Stimulated activated CD4-positive, alpha-beta T cell treated with anti-CD3 and anti-CD28 coated beads, Interleukin-15, amount 100 ng/mL, for 48 hours (primary cell): ENCODE measurements around the gene RUNX1.

Source experiments
- DNase-seq, 2 donors: peaks; one replicate each; pipeline ENCODE4 v3.0.0-alpha.2; 2020; ENCODE audit warnings: low read depth in 2 of 2

RUNX1 gene

GRCh38 chr21:34900376-34900775 lies 148.7 kb downstream of the RUNX1 start:
- no peak for DNase-seq

- DNase-seq: no peak
Measured at GRCh38 chr21:34899760-34900159, 149.3 kb downstream of the RUNX1 start.

GRCh38 chr21:34899302-34899701 lies 149.8 kb downstream of the RUNX1 start:
- no peak for DNase-seq

DNA sequence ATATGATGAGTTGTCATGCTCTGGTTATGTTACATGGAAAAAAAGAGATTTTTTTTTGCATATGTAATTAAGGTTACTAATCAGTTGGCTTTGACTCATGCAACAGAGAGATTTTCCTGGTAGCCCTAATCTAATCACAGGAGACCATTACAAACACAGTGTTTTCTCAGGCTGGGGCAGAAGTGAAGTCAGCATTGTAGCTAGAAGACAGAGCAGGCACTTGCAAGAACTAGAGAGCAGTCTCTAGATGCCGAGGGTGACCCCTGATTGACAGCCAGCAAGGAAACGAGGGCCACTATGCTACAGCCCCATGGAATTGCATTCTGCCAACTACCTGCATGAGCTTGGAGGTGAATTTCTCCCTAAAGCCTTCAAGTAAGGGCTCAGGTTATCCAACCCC lies 151.3 kb downstream of the RUNX1 start:
- no peak for DNase-seq

DNA sequence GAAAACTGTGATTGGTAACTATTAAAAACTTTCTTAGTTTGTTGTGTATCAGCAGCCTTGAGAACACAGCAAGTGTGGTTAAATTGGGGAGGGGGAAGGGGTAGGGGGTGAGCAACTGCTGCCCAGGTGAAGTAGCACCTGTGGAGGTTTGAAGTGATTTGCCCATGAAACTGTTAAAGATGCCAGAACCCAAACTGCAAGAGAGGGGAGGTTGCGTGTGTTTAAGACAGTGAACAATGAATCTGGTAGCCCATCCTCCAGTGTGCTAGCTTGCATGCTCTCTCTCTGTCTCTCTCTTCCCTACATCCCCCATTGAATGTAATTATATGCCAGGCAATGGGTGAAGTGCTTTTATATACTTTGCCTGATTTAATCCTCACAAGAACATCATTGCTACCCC lies 154.7 kb downstream of the RUNX1 start:
- DNase-seq: no peak

- DNase-seq: no peak
Measured at GRCh38 chr21:34892209-34892608, 156.9 kb downstream of the RUNX1 start.

DNA sequence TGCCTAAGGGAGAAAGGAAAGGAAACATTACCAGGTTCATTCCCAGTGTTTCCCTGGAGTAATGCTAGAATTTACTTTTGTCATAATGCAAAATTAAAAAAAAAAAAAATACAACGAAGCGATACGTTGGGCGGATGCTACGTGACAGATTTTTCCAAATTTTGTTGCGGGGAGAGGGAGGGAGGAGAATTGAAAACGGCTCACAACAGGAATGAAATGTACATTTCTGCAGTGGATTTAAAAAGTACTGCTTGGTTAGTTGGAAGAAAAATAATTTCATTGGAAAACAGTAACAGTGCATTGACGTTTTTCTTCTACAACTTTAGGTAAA lies 157.5 kb downstream of the RUNX1 start:
- no peak for DNase-seq

GRCh38 chr21:34890724-34891612 lies 158.1 kb downstream of the RUNX1 start:
- DNase-seq: no peak

- no peak for DNase-seq
Measured at GRCh38 chr21:34890470-34890723, 158.7 kb downstream of the RUNX1 start.

GRCh38 chr21:34889676-34890469 lies 159.2 kb downstream of the RUNX1 start:
- peak; percentile 72 to 74 for DNase-seq

DNA sequence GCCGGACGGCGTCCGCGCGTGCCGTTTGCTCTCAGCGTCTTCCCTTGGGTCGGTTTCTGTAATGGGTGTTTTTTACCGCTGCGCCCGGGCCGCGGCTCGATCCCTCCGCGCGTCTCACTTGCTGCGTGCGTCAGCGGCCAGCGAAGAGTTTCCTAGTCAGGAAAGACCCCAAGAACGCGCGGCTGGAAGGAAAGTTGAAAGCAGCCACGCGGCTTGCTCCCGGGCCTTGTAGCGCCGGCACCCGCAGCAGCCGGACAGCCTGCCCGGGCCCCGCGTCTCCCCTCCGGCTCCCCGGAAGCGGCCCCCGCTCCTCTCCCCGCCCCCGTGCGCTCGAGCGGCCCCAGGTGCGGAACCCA lies 159.8 kb downstream of the RUNX1 start:
- DNase-seq: peak in 1 of 2 donors; percentile 40

DNA sequence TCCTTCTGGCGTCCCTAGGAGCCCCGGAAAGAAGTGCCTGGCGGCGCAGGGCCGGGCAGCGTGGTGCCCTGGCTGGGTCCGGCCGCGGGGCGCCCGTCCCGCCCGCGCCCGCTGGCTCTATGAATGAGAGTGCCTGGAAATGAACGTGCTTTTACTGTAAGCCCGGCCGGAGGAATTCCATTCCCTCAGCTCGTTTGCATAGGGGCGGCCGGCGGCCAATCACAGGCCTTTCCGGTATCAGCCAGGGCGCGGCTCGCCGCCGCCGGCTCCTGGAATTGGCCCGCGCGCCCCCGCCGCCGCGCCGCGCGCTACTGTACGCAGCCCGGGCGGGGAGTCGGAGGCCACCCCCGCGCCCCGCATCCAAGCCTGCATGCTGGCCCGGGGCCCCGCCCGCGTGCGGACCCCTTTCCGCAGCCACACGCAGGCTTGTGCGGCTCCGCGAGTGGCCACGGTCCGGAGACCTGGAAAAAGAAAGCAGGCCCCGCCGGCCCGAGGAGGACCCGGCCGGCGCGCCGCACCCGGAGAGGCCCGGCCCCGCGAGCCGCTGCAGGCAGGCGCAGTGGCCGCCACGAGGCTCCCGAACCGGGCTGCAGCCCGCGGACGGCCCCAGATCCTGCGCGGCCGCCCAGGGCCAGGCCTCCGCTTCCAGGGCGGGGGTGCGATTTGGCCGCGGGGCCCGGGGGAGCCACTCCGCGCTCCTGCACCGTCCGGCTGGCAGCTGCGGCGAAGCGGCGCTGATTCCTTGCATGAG lies 160.4 kb downstream of the RUNX1 start:
- peak; percentile 76 to 78 for DNase-seq

GRCh38 chr21:34887725-34888568 lies 161.2 kb downstream of the RUNX1 start:
- peak; percentile 90 for DNase-seq

- no peak for DNase-seq
Measured at GRCh38 chr21:34887105-34887442, 162.0 kb downstream of the RUNX1 start.

DNA sequence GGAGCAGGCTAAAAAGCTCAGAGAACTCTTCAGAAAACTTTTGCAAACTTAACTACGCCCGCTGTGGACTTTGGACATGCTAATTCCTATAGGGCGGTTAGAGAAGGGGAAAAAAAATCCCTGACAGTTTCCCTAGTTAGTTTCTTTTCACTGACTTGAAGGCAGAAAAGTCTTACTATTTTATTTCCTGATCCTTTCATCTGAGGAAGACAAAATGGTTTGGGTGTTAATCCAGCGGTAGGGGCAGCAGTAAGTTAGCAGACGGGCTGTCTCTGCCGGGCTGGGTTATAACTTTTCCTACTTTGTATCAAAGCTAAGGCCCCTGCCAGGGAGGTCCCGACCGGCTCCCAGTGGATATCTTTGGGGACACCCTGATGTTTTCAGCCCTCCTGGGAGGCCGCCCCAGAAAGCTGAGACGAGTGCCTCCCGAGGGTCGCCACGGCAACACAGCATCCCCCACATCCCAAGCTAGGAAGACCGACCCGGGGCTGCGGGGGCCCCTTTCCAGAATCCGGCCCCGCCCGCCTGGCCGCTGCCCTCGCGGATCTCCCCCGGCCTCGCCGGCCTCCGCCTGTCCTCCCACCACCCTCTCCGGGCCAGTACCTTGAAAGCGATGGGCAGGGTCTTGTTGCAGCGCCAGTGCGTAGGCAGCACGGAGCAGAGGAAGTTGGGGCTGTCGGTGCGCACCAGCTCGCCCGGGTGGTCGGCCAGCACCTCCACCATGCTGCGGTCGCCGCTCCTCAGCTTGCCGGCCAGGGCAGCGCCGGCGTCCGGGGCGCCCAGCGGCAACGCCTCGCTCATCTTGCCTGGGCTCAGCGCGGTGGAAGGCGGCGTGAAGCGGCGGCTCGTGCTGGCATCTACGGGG lies 162.6 kb downstream of the RUNX1 start:
- no peak for DNase-seq

DNA sequence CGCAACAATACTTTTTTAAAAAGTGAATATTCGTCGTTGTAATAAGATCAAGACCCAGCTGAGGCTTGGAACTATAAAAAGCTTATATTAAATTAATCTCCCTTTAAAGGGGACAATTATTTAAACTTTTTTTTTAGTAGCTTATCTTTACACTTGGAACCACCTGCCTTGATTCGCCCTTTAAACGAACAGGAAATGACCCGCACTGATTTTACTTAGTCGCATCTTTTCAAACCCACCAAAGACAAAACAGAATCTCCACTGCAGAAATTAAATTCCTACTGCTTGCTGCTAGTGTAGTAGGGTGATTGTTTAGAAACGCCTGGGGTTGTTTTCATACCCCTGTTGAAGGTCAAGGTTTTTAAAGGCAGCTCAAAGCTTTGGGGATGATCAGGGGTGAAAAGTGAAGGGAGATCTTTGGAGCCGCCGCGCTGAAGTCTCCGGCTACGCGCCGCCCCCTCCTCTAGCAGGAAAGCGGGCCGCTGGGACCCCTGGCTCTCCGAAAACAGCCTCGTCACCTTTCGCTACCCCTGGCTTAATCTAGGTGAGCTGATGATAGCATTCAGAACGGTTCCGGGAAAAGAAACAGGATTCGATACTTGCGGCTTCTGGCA lies 163.4 kb downstream of the RUNX1 start:
- no peak for DNase-seq

- no peak for DNase-seq
Measured at GRCh38 chr21:34885125-34885524, 164.0 kb downstream of the RUNX1 start.

DNA sequence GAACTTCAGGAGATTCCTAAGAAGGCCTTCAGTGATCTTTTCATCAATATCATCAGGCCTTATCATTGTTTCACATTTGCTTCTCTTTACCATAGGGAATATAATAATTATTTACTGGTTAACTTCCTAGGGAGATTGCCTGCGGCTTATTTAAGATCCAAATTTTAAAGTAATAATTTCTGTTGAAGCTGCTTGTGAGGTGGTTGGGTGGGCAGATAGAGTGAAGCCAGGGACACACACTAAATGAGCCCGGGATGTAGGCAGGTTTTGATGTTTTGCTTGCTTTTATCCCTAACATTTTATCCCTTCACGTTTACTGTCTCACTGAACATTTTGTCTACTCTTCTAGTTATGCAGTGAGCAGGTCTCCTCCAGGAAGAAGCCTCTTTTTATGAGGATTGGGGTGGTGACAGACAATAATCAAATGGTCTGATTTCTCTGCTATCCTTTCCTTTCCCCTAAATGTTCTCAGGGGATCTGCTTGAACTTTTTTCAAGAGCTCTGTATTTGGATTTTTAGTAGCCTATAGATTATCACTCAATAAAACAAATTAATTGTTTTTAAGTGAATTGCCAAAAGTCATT lies 164.7 kb downstream of the RUNX1 start:
- no peak for DNase-seq

GRCh38 chr21:34883491-34884271 lies 165.4 kb downstream of the RUNX1 start:
- DNase-seq: no peak
